Measurements from ENCODE around the gene CRTC1.
A peak's percentile ranks its signal among the peaks of the same experiment; 100 is the strongest.

The CRTC1 gene

DNA sequence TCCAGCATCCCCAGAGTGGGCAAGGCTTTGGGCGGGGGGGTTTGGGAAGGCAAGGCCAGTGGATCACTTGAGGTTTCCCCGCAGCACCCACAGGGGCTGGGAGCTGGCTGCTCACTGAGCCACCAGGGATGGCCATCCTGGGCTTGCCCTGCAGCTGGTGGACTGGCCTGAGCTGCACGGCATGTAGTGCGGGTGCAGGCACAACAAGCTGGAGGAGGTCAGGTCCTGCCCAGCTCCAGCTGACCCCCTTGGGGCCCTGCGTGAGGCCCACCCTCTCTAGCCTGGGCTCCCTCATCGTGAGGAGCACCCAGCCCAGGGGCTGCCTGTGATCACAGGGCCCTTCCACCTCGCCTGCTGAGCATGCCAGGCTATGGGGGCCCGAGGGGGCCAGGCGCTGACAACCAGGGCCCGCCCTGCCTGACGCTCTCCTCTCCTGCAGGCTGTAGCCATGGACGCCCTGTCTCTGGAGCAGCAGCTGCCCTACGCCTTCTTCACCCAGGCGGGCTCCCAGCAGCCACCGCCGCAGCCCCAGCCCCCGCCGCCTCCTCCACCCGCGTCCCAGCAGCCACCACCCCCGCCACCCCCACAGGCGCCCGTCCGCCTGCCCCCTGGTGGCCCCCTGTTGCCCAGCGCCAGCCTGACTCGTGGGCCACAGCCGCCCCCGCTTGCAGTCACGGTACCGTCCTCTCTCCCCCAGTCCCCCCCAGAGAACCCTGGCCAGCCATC, 84.7 kb downstream of the CRTC1 start:
- H2BK5ac ChIP-seq (ENCODE audit: low read length) = no peak overlapping the region
- no peak overlapping the region for H3K4me2 ChIP-seq (ENCODE audit: insufficient read depth, low read length, poor library complexity, severe bottlenecking)
- H2AFZ ChIP-seq (ENCODE audit: low read length) = no peak overlapping the region
- peak overlapping the region; percentile 60 for H3K9ac ChIP-seq (ENCODE audit: low read depth, low read length, poor library complexity)
- no CpG with 5 or more reads among the region's 30 CpGs for WGBS, 2 donors (ENCODE audit: extremely low coverage in 2 of 2, insufficient read length in 2 of 2, insufficient replicate concordance in 1 of 2)
- no peak overlapping the region for H2BK12ac ChIP-seq (ENCODE audit: low read length)
- no peak overlapping the region for H4K91ac ChIP-seq (ENCODE audit: low read depth, low read length, poor library complexity)
- H2AK5ac ChIP-seq (ENCODE audit: low read depth, low read length) = no peak overlapping the region
- no peak for DNase-seq (ENCODE audit: low spot score)
- peak overlapping the region; percentile 75 for H2BK15ac ChIP-seq (ENCODE audit: low read length)
- peaks cover 0 to 4% of the 10 kb centered on the region in 2 donors for H3K9me3 ChIP-seq (replicated peaks in 1 of 2; ENCODE audit: control insufficient read depth in 2 of 2, insufficient read depth in 1 of 2, low read depth in 1 of 2, low read length in 2 of 2)
- peak overlapping the region; percentile 75 for H3K14ac ChIP-seq (ENCODE audit: low read length)
- no peak overlapping the region for H2BK120ac ChIP-seq (ENCODE audit: low read depth, low read length)
- H3K18ac ChIP-seq (ENCODE audit: low read length) = peak overlapping the region; percentile 71
- H3K27me3 ChIP-seq (ENCODE audit: control insufficient read depth in 3 of 3, insufficient read depth in 3 of 3, low read depth in 1 of 3, low read length in 3 of 3) = peaks cover 0 to 7% (median 0%) of the 10 kb centered on the region in 3 experiments
- peak overlapping the region in 1 of 2 donors; percentile 52 for H3K4me3 ChIP-seq (ENCODE audit: low read length in 2 of 2)
- peak overlapping the region; percentile 89 for H3K23ac ChIP-seq (ENCODE audit: low read depth, low read length, poor library complexity)
- H4K8ac ChIP-seq (ENCODE audit: low read depth, low read length) = no peak overlapping the region
- no peak overlapping the region for H3K27ac ChIP-seq (replicated peaks; ENCODE audit: low read length)
- H3K4me1 ChIP-seq (ENCODE audit: control insufficient read depth in 2 of 2, insufficient read depth in 1 of 2, low read depth in 1 of 2, low read length in 2 of 2) = peaks cover 0 to 7% of the 10 kb centered on the region in 2 donors
- H3K79me1 ChIP-seq (ENCODE audit: low read depth, low read length) = peaks cover 4% of the 10 kb centered on the region
- H3K36me3 ChIP-seq (replicated peaks in 1 of 2; ENCODE audit: control insufficient read depth in 2 of 2, insufficient read depth in 2 of 2, low read length in 2 of 2) = peaks cover 0 to 6% of the 10 kb centered on the region in 2 donors
- H3K4ac ChIP-seq (ENCODE audit: low read length) = peak overlapping the region; percentile 37

DNA sequence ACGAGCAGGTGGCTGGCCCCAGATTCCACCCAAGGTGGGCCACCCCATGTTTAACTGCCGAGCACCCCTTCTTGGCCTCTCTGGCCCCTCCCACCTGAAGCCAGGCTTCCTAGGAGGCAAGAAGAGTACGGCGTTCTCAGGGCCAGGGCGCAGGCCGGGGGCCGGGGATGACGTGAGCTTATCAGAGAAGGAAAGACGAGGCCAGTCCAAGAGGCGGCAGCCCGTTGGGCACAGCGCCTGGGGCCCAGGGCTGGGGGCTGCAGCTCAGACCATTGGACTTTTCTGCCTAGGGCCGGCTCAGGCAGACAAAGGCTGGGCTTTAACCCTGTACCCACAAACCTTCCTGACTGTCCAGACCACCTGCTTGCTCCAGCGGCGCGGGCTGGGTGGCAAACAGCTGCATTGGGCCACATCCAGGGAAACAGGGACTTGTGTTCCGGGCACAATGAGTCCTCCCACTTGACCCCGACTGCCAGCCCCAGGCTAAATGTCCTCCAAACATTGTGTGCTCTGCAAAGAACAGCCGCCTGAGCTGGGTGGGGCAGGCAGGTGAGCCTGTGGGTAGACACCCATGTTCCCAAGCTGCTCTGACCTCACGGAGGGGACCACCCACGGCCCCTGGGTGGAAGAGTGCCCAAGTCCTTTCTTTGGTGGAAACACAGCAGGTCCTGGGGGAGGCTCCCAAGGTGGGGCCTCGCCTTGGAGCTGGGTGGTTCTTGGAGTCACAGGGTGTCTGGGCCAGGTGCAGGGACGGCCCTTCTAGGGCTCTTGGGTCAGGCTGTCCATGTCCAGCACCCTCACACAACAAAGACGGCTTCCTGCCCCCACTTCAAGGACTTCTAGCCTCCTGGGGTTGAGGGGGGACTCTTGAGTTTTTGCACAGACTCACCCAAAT, 85.8 kb downstream of the CRTC1 start:
- peaks cover 0 to 6% of the 10 kb centered on the region in 2 donors for H3K36me3 ChIP-seq (replicated peaks in 1 of 2; ENCODE audit: control insufficient read depth in 2 of 2, insufficient read depth in 2 of 2, low read length in 2 of 2)
- H3K4me1 ChIP-seq (ENCODE audit: control insufficient read depth in 2 of 2, insufficient read depth in 1 of 2, low read depth in 1 of 2, low read length in 2 of 2) = peaks cover 0 to 7% of the 10 kb centered on the region in 2 donors
- H2AK5ac ChIP-seq (ENCODE audit: low read depth, low read length) = peak overlapping the region; percentile 26
- no peak overlapping the region for H3K18ac ChIP-seq (ENCODE audit: low read length)
- no peak overlapping the region for H3K27ac ChIP-seq (replicated peaks; ENCODE audit: low read length)
- H3K27me3 ChIP-seq (ENCODE audit: control insufficient read depth in 3 of 3, insufficient read depth in 3 of 3, low read depth in 1 of 3, low read length in 3 of 3) = peaks cover 0 to 7% (median 0%) of the 10 kb centered on the region in 3 experiments
- no peak for DNase-seq (ENCODE audit: low spot score)
- no peak overlapping the region for H2BK12ac ChIP-seq (ENCODE audit: low read length)
- no peak overlapping the region for H3K4ac ChIP-seq (ENCODE audit: low read length)
- no peak overlapping the region for H4K91ac ChIP-seq (ENCODE audit: low read depth, low read length, poor library complexity)
- no peak overlapping the region for H2BK120ac ChIP-seq (ENCODE audit: low read depth, low read length)
- H3K79me1 ChIP-seq (ENCODE audit: low read depth, low read length) = peaks cover 4% of the 10 kb centered on the region
- H3K9me3 ChIP-seq (replicated peaks in 1 of 2; ENCODE audit: control insufficient read depth in 2 of 2, insufficient read depth in 1 of 2, low read depth in 1 of 2, low read length in 2 of 2) = peaks cover 0 to 4% of the 10 kb centered on the region in 2 donors
- no peak overlapping the region for H3K9ac ChIP-seq (ENCODE audit: low read depth, low read length, poor library complexity)
- H3K14ac ChIP-seq (ENCODE audit: low read length) = no peak overlapping the region
- no peak overlapping the region for H4K8ac ChIP-seq (ENCODE audit: low read depth, low read length)
- peak overlapping the region; percentile 24 for H2BK5ac ChIP-seq (ENCODE audit: low read length)
- no peak overlapping the region for H3K23ac ChIP-seq (ENCODE audit: low read depth, low read length, poor library complexity)
- no peak overlapping the region for H2BK15ac ChIP-seq (ENCODE audit: low read length)
- H2AFZ ChIP-seq (ENCODE audit: low read length) = no peak overlapping the region
- H3K4me3 ChIP-seq (ENCODE audit: low read length in 2 of 2) = peak overlapping the region in 1 of 2 donors; percentile 54
- no CpG with 5 or more reads among the region's 24 CpGs for WGBS, 2 donors (ENCODE audit: extremely low coverage in 2 of 2, insufficient read length in 2 of 2, insufficient replicate concordance in 1 of 2)
- H3K4me2 ChIP-seq (ENCODE audit: insufficient read depth, low read length, poor library complexity, severe bottlenecking) = no peak overlapping the region

DNA sequence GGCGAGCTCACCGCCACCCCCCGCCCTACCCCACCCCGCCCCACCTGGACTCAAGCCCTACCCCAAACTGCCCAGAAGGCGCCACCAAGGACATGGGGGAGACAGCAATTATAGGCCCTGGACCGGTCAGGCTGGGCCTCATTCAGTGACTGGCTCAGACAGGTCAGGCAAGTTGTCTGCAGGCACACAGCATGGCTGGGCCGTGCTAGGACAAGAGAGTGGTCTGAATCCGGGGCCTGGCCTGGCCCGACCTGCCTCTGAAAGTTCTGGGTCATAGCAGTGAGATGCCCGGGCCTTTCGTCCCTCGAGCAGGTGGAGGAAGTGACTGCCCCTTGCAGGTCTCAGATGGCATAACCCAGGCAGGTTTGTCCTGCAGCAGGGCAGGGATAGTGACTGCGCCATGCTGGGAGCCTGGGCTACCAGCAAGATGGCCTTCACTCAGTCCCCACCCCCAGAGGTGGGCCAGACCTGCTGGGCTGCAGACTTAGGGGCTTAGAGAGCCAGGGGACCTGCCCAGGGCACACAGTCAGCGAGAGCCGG, 86.6 kb downstream of the CRTC1 start:
- H3K9me3 ChIP-seq (replicated peaks in 1 of 2; ENCODE audit: control insufficient read depth in 2 of 2, insufficient read depth in 1 of 2, low read depth in 1 of 2, low read length in 2 of 2) = peaks cover 0 to 4% of the 10 kb centered on the region in 2 donors
- H3K4me2 ChIP-seq (ENCODE audit: insufficient read depth, low read length, poor library complexity, severe bottlenecking) = no peak overlapping the region
- peak overlapping the region; percentile 73 for H3K23ac ChIP-seq (ENCODE audit: low read depth, low read length, poor library complexity)
- H2BK5ac ChIP-seq (ENCODE audit: low read length) = peak overlapping the region; percentile 24
- no peak overlapping the region for H3K4ac ChIP-seq (ENCODE audit: low read length)
- no peak overlapping the region for H3K27ac ChIP-seq (replicated peaks; ENCODE audit: low read length)
- peak overlapping the region; percentile 17 for H3K18ac ChIP-seq (ENCODE audit: low read length)
- no peak overlapping the region for H2BK15ac ChIP-seq (ENCODE audit: low read length)
- no peak overlapping the region for H3K14ac ChIP-seq (ENCODE audit: low read length)
- peaks cover 0 to 7% of the 10 kb centered on the region in 2 donors for H3K4me1 ChIP-seq (ENCODE audit: control insufficient read depth in 2 of 2, insufficient read depth in 1 of 2, low read depth in 1 of 2, low read length in 2 of 2)
- no peak overlapping the region for H2AFZ ChIP-seq (ENCODE audit: low read length)
- H4K91ac ChIP-seq (ENCODE audit: low read depth, low read length, poor library complexity) = no peak overlapping the region
- H3K9ac ChIP-seq (ENCODE audit: low read depth, low read length, poor library complexity) = no peak overlapping the region
- peaks cover 0 to 6% of the 10 kb centered on the region in 2 donors for H3K36me3 ChIP-seq (replicated peaks in 1 of 2; ENCODE audit: control insufficient read depth in 2 of 2, insufficient read depth in 2 of 2, low read length in 2 of 2)
- peak overlapping the region; percentile 63 for H2AK5ac ChIP-seq (ENCODE audit: low read depth, low read length)
- peak overlapping the region in 1 of 2 donors; percentile 72 for H3K4me3 ChIP-seq (ENCODE audit: low read length in 2 of 2)
- H2BK12ac ChIP-seq (ENCODE audit: low read length) = no peak overlapping the region
- no peak overlapping the region for H2BK120ac ChIP-seq (ENCODE audit: low read depth, low read length)
- no CpG with 5 or more reads among the region's 15 CpGs for WGBS, 2 donors (ENCODE audit: extremely low coverage in 2 of 2, insufficient read length in 2 of 2, insufficient replicate concordance in 1 of 2)
- peaks cover 4% of the 10 kb centered on the region for H3K79me1 ChIP-seq (ENCODE audit: low read depth, low read length)
- H3K27me3 ChIP-seq (ENCODE audit: control insufficient read depth in 3 of 3, insufficient read depth in 3 of 3, low read depth in 1 of 3, low read length in 3 of 3) = peaks cover 0 to 7% (median 0%) of the 10 kb centered on the region in 3 experiments
- no peak overlapping the region for H4K8ac ChIP-seq (ENCODE audit: low read depth, low read length)
- no peak for DNase-seq (ENCODE audit: low spot score)
